Endothelial cell of umbilical vein (primary cell): Measurements from ENCODE around the gene MED13. TPM values are rescaled to one million over a fixed set of nuclear protein-coding genes. Genes with fewer than 3 reads are reported as not detected.

Source experiments
- Bru-seq: library from RNA; stranded (reverse); fragments of 400-500 nt; gene quantifications from one replicate; lab custom pipeline; 2021; lab: Mats Ljungman, UMichigan
- BruChase-seq, 2 experiments: library from RNA; stranded (reverse); fragments of 400-500 nt; gene quantifications; one replicate each; lab custom pipeline; 2021; lab: Mats Ljungman, UMichigan
- BruUV-seq: library from RNA; stranded (reverse); fragments of 400-500 nt; replicated peaks from 2 replicates; lab custom pipeline; 2021; lab: Mats Ljungman, UMichigan
- CTCF ChIA-PET: fragments of 300-600, 350-600 bp; sonication (Branson Sonifier 250); formaldehyde crosslinking; loops from one replicate; lab custom pipeline; 2021; ENCODE audit warnings: antibody characterized with exemption, inconsistent platforms; lab: Charles Lee
- POLR2A ChIA-PET: fragments of 300-600, 350-600 bp; sonication (Branson Sonifier 250); formaldehyde crosslinking; loops from one replicate; lab custom pipeline; 2021; ENCODE audit warnings: antibody characterized with exemption, inconsistent platforms; lab: Charles Lee
- DNase-seq: peaks from one replicate; pipeline ENCODE4 v3.0.0-alpha.2; 2011; ENCODE audit warnings: low read depth, low spot score
- FAIRE-seq: peaks from 2 replicates; lab custom pipeline; 2011; peaks lifted over from hg19 to GRCh38; lab: Jason Lieb, UNC
- H2AFZ ChIP-seq: 2 replicates; pipeline ENCODE4 v1.6.0; 2012; ENCODE audit warnings: low read depth, low read length, control low read depth, inconsistent platforms
- H3K27ac ChIP-seq: 2 replicates; pipeline ENCODE4 v1.5.1; 2011; ENCODE audit warnings: low read depth, mild to moderate bottlenecking, control low read depth, low read length, moderate library complexity; ENCODE audit not compliant: insufficient read depth
- H3K27me3 ChIP-seq, 2 experiments: 2 replicates each; pipeline versions ENCODE4 v1.6.0 to v1.6.1; 2011; ENCODE audit warnings: low read length in 2 of 2, mixed read lengths in 1 of 2; ENCODE audit not compliant: control insufficient read depth in 2 of 2, insufficient read depth in 2 of 2
- H3K36me3 ChIP-seq, 2 experiments: 2 replicates in 1 of 2; 3 replicates in 1 of 2; pipeline ENCODE4 v1.5.1; 2011; ENCODE audit warnings: low read length in 2 of 2, mild to moderate bottlenecking in 1 of 2, moderate library complexity in 1 of 2; ENCODE audit not compliant: control insufficient read depth in 2 of 2, insufficient read depth in 2 of 2; ENCODE audit errors: extremely low read depth in 1 of 2
- H3K4me1 ChIP-seq: 3 replicates; pipeline ENCODE4 v1.5.1; 2011; ENCODE audit warnings: mild to moderate bottlenecking, low read length; ENCODE audit not compliant: control insufficient read depth, insufficient read depth; ENCODE audit errors: extremely low read depth
- H3K4me2 ChIP-seq: 2 replicates; pipeline ENCODE4 v1.6.1; 2011; ENCODE audit warnings: low read length, control low read depth, mixed read lengths; ENCODE audit not compliant: insufficient read depth
- H3K4me3 ChIP-seq, 3 experiments: fragments of 200-600 bp in 1 of 3; sonication (generic), shearing (Covaris generic) in 1 of 3; replicated peaks in 1 of 3; 2 replicates each; pipeline ENCODE4 v1.5.1; 2011 to 2016; ENCODE audit warnings: control low read depth in 3 of 3, low read length in 3 of 3, mild to moderate bottlenecking in 2 of 3, inconsistent platforms in 1 of 3, low read depth in 1 of 3, moderate library complexity in 1 of 3; ENCODE audit not compliant: insufficient read depth in 1 of 3
- H3K79me2 ChIP-seq: 2 replicates; pipeline ENCODE4 v1.6.0; 2012; ENCODE audit warnings: low read length, inconsistent platforms; ENCODE audit not compliant: control insufficient read depth, insufficient read depth
- H3K9ac ChIP-seq: replicated peaks from 2 replicates; pipeline ENCODE3; 2011; ENCODE audit warnings: low read length, control low read depth; ENCODE audit not compliant: insufficient read depth; ENCODE audit errors: extremely low read depth
- H3K9me1 ChIP-seq: replicated peaks from 3 replicates; pipeline ENCODE4 v1.6.0; 2011; ENCODE audit warnings: mild to moderate bottlenecking, low read length; ENCODE audit not compliant: control insufficient read depth, insufficient read depth; ENCODE audit errors: extremely low read depth
- H3K9me3 ChIP-seq: replicated peaks from 2 replicates; pipeline ENCODE4 v1.5.1; 2012; ENCODE audit warnings: low read length, inconsistent platforms; ENCODE audit not compliant: control insufficient read depth, insufficient read depth
- H4K20me1 ChIP-seq: replicated peaks from 2 replicates; pipeline ENCODE3; 2011; ENCODE audit warnings: mild to moderate bottlenecking, low read length; ENCODE audit not compliant: control insufficient read depth, insufficient read depth; ENCODE audit errors: extremely low read depth
- MYC ChIP-seq: IDR thresholded peaks from one replicate; pipeline ENCODE4 v1.6.1; 2011; ENCODE audit warnings: mild to moderate bottlenecking, low read depth, low read length
- POLR2A ChIP-seq: IDR thresholded peaks from 2 replicates; pipeline ENCODE4 v1.6.1; 2012; ENCODE audit warnings: low read depth, mild to moderate bottlenecking, control low read depth, low read length
- POLR2AphosphoS5 ChIP-seq: IDR thresholded peaks from 2 replicates; pipeline ENCODE4 v1.6.1; 2012; ENCODE audit warnings: low read depth, mild to moderate bottlenecking, control low read depth, low read length, moderate library complexity; ENCODE audit not compliant: insufficient read depth
- dilution Hi-C: fragments of 300-500 bp; cut with MboI; formaldehyde crosslinking; loops from one replicate; pipeline ENCODE4 v1.15.0; 2019; ENCODE audit warnings: low sequenced_read_pairs; ENCODE audit not compliant: extremely low pct_ligation_motif_present
- intact Hi-C: fragments of 100-400 bp; cut with micrococcal nuclease; formaldehyde crosslinking; loops from one replicate; pipeline ENCODE4 v1.10.0; 2022
- long read RNA-seq: library from polyadenylated mRNA; stranded (forward); transcript quantifications from one replicate; pipeline ENCODE4 v2.0.0, GENCODE V29; 2021
- polyA minus RNA-seq, 3 experiments: library from RNA; depleted of rRNA, polyadenylated mRNA; stranded (reverse); fragments of >200 nt; gene quantifications; 1 replicate in 1 of 3; 2 replicates in 2 of 3; pipeline ENCODE4 v1.2.3, GENCODE V29; 2011
- polyA plus RNA-seq, 4 experiments: library from polyadenylated mRNA; depleted of rRNA in 3 of 4; stranded (reverse) in 3 of 4; unstranded in 1 of 4; fragments of >200 nt; gene quantifications; 2 replicates each; pipeline versions ENCODE4 v1.2.1 to v1.2.3, GENCODE V29; 2011 to 2012; ENCODE audit warnings: missing spikeins in 1 of 4
- total RNA-seq: library from RNA; stranded (reverse); gene quantifications from 2 replicates; pipeline ENCODE4 v1.2.3, GENCODE V29; 2021
- TF ChIP-seq, protein P1 (sequence below): IDR thresholded peaks from 2 replicates; pipeline ENCODE4 v1.6.1; 2011; ENCODE audit not compliant: insufficient read depth, insufficient read length
- TF ChIP-seq, protein P2 (sequence below), 2 donors: IDR thresholded peaks; 1 replicate in 1 of 2; 2 replicates in 1 of 2; pipeline ENCODE4 v1.5.1; 2011; ENCODE audit warnings: low read length in 2 of 2, mild to moderate bottlenecking in 2 of 2, moderate library complexity in 2 of 2, control low read depth in 1 of 2, inconsistent platforms in 1 of 2, low read depth in 1 of 2; ENCODE audit not compliant: insufficient read depth in 1 of 2; ENCODE audit errors: extremely low read depth in 1 of 2

MED13 gene, protein sequence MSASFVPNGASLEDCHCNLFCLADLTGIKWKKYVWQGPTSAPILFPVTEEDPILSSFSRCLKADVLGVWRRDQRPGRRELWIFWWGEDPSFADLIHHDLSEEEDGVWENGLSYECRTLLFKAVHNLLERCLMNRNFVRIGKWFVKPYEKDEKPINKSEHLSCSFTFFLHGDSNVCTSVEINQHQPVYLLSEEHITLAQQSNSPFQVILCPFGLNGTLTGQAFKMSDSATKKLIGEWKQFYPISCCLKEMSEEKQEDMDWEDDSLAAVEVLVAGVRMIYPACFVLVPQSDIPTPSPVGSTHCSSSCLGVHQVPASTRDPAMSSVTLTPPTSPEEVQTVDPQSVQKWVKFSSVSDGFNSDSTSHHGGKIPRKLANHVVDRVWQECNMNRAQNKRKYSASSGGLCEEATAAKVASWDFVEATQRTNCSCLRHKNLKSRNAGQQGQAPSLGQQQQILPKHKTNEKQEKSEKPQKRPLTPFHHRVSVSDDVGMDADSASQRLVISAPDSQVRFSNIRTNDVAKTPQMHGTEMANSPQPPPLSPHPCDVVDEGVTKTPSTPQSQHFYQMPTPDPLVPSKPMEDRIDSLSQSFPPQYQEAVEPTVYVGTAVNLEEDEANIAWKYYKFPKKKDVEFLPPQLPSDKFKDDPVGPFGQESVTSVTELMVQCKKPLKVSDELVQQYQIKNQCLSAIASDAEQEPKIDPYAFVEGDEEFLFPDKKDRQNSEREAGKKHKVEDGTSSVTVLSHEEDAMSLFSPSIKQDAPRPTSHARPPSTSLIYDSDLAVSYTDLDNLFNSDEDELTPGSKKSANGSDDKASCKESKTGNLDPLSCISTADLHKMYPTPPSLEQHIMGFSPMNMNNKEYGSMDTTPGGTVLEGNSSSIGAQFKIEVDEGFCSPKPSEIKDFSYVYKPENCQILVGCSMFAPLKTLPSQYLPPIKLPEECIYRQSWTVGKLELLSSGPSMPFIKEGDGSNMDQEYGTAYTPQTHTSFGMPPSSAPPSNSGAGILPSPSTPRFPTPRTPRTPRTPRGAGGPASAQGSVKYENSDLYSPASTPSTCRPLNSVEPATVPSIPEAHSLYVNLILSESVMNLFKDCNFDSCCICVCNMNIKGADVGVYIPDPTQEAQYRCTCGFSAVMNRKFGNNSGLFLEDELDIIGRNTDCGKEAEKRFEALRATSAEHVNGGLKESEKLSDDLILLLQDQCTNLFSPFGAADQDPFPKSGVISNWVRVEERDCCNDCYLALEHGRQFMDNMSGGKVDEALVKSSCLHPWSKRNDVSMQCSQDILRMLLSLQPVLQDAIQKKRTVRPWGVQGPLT (N-terminal part only)
- total RNA-seq (49.6 and 52.3 TPM in 2 replicates), polyA plus RNA-seq (10.0 and 11.6 TPM in 2 replicates), polyA minus RNA-seq (185 and 196 TPM in 2 replicates), Bru-seq, nascent RNA (percentile 93 among the genes with signal in this experiment), BruChase-seq, experiment 1, labeled RNA remaining after a 6-hour chase (percentile 91 among the genes with signal in this experiment), BruChase-seq, experiment 2, labeled RNA remaining after a 2-hour chase (percentile 95 among the genes with signal in this experiment)
- 12.3 and 12.6 TPM in 2 replicates for polyA plus RNA-seq (2011; cell fraction: cytosol; rRNA removed)
- polyA plus RNA-seq (2011; cell fraction: nucleus; rRNA removed) = 40.0 and 44.5 TPM in 2 replicates
- polyA plus RNA-seq (2012) = 17.1 and 21.4 TPM in 2 replicates
- 45.4 TPM for polyA minus RNA-seq (2011; cell fraction: cytosol; rRNA and poly(A)+ RNA removed)
- 165 and 243 TPM in 2 replicates for polyA minus RNA-seq (2011; cell fraction: nucleus; rRNA and poly(A)+ RNA removed)
- long read RNA-seq, full-length matches to known transcripts = 1 of 8 reads
- long read RNA-seq, partial matches to known transcripts = 1 of 8 reads
- long read RNA-seq, other reads (novel, unspliced or antisense) = 6 of 8 reads

DNA sequence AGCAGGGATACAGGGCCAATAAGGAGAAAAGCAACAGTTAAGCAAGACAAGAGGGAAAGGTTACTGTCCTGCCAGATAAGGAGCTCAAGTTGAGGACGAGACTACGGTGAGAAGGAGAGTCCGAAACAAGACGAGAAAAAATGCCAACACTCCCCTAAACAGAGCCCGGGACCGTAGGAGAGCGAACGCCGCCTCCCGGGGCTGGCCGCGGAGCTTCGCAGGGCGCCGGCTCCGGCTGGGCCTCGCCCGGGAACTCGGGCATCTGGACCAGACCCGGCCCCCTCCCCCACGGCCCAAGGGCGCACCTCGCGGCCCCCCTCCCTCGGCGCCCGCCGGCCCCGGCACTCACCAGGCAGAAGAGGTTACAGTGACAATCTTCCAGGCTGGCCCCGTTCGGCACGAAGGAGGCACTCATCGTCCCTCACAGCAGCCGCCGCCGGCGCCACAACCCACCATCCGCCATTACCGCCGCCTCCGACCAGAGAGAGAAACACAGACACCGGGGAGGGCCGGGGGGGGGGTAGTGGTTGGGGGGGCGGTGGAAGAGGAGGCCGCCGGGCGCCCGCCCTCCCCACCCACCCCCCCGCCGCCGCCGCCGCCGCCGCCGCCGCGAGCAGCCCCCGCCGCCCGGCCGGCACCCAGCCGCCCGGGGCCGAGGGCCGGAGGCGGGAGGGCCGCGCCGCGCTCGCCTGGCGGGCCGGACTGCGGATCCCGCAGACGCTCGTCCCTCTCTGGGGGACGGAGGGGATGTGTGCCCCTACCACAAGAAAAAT lies at the start of gene MED13:
Gene MED13, minus strand, starts transcription at position 488 of the 773 bp plus-strand sequence. Its CDS starts 73 bp downstream, at position 415.
- DNase-seq = peak; percentile 60
- intact Hi-C loops (loop anchor here (1.0 to 10.0 kb wide), 2 partner anchors 160 to 426 kb away; no protein-coding TSS in a partner anchor), dilution Hi-C loops (no loop called here)
- Histone ChIP-seq H3K9ac (peak within 1 kb of the TSS; percentile 99), H3K36me3 (no peaks in the 10 kb centered on the region), H3K27ac (peak within 1 kb of the TSS; percentile 98), H3K4me1 (peaks cover 19% of the 10 kb centered on the region), H3K9me1 (peaks cover 2% of the 10 kb centered on the region), H4K20me1 (peaks cover 23% of the 10 kb centered on the region), H3K4me2 (peak within 1 kb of the TSS; percentile 99), H3K4me3 (peak within 1 kb of the TSS; percentile 68 to 100 (median 95)), H2AFZ (peak within 1 kb of the TSS; percentile 98), H3K9me3 (no peaks in the 10 kb centered on the region), H3K27me3 (no peaks in the 10 kb centered on the region), H3K79me2 (peaks cover 55% of the 10 kb centered on the region)
- FAIRE-seq = no peak
- TF ChIP-seq POLR2A (peak; percentile 19), MYC (no peak), POLR2AphosphoS5 (peak; percentile 8)
- TF ChIP-seq, protein P1, sequence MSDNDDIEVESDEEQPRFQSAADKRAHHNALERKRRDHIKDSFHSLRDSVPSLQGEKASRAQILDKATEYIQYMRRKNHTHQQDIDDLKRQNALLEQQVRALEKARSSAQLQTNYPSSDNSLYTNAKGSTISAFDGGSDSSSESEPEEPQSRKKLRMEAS = no peak
- TF ChIP-seq, protein P2, sequence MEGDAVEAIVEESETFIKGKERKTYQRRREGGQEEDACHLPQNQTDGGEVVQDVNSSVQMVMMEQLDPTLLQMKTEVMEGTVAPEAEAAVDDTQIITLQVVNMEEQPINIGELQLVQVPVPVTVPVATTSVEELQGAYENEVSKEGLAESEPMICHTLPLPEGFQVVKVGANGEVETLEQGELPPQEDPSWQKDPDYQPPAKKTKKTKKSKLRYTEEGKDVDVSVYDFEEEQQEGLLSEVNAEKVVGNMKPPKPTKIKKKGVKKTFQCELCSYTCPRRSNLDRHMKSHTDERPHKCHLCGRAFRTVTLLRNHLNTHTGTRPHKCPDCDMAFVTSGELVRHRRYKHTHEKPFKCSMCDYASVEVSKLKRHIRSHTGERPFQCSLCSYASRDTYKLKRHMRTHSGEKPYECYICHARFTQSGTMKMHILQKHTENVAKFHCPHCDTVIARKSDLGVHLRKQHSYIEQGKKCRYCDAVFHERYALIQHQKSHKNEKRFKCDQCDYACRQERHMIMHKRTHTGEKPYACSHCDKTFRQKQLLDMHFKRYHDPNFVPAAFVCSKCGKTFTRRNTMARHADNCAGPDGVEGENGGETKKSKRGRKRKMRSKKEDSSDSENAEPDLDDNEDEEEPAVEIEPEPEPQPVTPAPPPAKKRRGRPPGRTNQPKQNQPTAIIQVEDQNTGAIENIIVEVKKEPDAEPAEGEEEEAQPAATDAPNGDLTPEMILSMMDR (IDR thresholded peaks at IDR 0.05; ENCODE audit: extremely low read depth in 1 of 2, insufficient read depth in 1 of 2, low read depth in 1 of 2, low read length in 2 of 2) = no peak
- no TSS peak for BruUV-seq
- POLR2A ChIA-PET = interaction anchor here (0.6 to 1.0 kb wide), 2 partner anchors 11 to 57 kb away, joined by 4 read pairs; no protein-coding TSS in a partner anchor
- CTCF ChIA-PET = interaction anchor here (1.0 to 3.6 kb wide), 6 partner anchors 11 to 653 kb away, joined by 3 to 13 read pairs (median 8); partner anchors contain the start of gene BRIP1
